NCI-H2196 (cell line): ENCODE results near the gene DHCR24.
A peak's percentile ranks its signal among the peaks of the same experiment; 100 is the strongest.

Experiments used
- DNase-seq: peaks from one replicate; lab custom pipeline; 2025; ENCODE audit not compliant: unreplicated experiment; lab: John Stamatoyannopoulos, UW

DHCR24 gene

DNA sequence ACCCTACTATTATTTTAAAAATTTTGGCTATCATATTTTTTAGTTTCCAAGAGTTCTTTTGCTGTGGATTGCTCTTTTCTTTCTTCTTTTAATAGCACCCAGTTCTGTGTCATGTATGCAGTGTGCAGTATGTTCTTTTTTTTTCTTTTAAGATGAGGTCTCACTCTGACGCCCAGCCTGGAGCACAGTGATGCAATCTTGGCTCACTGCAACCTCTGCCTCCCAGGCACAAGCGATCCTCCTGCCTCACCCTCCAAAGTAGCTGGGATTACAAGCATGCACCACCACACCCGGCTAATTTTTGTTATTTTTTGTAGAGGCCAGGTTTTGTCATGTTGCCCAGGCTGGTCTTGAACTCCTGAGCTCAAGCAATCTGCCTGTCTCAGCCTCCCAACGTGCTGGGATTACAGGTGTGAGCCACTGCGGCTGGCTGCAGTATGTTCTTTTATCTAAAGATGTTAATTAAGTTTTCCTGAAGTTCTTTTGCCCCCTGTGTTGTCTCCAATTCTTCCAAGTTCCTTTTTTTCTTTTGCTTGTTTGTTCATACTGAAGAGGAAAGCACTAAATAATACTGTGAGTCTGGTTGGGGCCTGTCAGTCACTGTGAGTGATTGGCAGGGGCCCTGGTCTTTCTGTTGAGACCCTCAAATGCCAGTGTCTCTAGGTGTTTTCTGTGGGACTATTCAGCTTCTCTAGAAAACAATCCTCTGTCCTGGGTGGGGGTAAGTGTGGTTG is 68.4 kb downstream of the DHCR24 start:
- no peak for DNase-seq

DNA sequence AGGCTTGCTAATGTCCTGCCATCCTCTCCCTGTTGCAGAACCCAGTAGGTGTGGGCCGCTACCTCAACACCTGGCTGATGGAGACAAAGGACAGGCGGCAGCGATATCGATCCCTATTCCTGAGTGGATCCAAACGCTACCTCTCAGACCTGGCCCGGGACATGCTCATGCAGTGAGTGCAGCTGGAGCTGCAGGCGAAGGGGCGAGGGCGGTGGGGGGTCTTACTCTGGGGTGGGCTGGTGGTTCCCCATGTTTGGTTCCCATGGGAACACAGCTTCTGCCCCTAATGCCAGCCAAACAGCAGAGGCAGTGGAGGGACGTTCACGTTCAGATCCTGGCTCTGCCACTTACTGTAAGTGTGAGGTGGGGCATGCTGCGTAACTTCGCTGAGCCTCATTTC is 70.0 kb downstream of the DHCR24 start:
- DNase-seq = no peak

DNA sequence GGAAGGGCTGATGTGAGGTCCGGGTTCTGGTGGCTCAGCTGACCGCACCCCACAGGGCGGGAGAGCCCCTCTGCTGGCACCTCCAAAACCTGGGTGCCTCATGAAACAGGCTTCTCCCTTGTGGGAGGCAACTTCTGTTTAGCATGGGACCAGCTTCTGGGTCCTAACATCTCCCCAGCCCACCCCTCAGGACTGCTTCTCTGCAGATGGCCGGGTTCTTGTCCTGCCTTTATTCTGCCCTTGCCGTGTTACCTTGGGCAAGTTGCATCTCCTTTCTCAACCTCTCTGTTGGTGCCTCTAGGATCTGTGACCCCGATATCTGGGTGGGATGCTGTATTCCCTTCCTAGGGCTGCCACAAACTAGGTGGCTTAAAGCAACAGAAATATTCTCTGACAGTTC is 70.9 kb downstream of the DHCR24 start:
- no peak for DNase-seq

DNA sequence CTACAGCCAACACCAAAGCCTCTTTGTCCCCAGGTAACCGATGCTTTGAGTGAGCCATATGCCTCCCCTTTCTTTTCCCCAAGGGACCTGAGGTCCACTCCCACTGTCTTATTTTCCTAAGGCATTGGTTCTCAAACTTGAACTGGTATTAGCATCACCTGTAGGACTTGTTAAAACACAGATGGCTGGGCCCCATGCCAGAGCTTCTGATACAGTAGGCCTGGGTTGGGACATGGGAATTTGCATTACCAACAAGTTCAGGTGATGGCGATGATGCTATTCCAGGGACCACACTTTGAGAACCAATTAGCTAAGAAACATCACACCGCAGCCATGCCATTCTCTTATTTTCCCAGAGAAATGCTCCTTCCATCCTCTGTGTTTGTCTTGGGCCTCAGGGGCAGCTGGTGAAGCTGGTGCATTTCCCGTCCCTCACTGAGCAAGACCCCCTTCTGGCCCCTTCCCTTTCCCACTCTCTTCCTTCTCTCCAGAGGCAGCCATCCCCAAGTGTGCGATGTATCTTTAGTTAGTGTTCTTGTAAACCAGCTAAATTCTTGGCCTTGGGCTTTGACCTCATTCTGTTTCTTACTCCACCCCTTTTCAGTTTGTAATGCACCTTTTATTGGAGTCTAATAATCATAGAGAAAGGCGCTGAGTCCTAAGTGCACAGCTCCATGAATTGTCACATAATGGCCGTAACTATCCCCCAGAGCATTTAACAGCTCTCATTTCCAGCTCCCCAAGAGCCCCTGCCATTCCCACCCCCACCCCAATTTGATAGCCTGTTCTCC is 71.7 kb downstream of the DHCR24 start:
- no peak for DNase-seq

DNA sequence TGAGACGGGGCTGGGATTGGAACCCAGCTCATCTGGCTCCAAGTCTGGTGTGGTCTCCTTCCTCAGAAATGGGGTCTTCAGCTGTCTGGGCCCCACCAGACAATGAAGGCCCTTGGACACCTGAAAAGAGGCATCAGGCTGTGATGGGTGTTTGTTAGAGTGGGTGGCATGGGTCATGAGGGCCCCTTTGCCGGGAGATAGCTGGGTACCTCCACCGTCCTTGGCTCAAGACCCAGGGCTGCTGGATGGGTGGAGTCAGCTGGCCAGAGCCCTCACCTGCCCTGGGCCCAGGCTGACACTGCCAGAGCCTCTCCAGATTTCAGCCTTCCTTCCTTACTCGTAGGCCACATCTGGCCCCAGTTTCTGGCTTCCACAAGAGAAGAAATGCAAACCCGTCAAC is 72.4 kb downstream of the DHCR24 start:
- no peak for DNase-seq

DNA sequence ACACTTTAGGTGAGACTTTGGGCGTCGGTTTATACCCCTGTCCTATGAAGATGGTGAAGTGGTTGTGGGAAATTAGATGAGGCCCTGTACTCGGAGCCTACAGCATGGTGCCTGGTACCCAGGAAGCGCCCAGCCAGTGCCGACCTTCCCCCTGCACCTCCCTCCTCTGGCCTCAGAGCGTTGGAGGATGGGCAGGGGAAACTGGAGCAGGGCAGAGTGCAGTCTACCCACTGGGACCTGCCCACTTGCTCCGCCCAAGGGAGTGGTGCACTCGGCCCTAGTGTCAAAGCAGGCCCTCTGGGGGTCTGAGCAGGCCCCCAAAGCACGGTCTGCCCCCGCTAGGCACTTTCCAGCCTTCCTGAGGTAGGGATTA is 72.9 kb downstream of the DHCR24 start:
- DNase-seq = no peak

DNA sequence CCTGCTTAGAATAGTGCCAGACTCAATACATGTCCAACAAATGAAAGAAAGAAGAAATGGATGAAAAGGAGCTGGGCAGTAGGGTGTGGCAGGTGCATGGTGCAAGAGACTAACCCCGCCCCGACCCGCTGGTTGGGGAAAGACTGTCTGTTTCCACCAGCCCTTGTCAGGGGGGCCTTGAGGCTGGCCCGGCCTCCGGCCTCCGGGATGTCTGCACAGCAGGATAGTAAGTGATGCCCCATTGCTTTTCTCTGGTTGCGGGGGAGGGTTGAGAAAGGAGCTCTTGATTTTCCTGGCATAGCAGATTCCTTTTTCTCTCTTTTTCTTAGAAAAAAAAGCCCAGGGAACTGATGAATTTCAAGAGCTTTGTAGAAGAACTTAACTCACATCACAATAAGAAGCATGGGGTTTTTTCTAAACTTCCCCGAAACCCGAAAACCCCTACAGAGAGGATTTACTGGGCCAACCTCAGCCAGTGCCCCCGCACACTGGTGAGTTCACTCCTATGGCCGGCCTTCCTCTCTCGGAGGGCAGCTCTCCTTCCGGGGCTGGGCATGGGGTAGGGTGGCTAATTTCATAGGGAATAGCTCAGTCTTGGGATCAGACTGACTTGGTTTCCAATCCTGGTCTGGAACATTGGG is 73.4 kb downstream of the DHCR24 start:
- no peak for DNase-seq

DNA sequence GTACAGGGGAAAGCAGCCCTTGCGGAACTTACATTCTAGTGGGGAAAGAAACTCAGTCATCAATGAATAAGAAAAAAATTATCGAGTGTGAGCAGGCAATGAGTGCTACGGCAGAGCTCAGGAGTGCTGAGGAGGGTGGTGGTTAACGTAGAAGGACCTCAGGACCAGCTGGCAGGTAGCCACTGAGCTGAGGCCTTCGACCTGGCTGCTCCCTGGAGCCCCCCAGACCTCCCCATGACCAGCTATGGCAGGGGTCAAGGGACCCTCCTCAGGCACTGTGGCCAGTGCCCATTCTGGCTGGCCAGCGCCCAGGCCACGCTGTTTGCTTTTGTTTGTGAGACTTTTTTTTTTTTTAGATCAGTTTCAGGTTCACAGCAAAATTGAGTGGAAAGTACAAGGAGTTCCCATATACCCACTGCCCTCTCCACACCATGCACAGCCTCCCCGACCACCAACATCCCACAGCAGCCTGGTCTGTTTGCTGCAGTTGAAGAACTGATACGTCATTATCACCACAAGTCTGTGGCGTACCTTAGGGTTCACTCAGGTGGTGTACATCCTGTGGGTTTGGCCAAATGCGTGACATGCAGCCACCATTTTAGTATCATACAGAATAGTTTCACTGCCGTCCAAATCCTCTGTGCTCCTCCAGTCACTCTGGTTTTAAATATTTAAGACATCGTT is 74.1 kb downstream of the DHCR24 start:
- DNase-seq = no peak

DNA sequence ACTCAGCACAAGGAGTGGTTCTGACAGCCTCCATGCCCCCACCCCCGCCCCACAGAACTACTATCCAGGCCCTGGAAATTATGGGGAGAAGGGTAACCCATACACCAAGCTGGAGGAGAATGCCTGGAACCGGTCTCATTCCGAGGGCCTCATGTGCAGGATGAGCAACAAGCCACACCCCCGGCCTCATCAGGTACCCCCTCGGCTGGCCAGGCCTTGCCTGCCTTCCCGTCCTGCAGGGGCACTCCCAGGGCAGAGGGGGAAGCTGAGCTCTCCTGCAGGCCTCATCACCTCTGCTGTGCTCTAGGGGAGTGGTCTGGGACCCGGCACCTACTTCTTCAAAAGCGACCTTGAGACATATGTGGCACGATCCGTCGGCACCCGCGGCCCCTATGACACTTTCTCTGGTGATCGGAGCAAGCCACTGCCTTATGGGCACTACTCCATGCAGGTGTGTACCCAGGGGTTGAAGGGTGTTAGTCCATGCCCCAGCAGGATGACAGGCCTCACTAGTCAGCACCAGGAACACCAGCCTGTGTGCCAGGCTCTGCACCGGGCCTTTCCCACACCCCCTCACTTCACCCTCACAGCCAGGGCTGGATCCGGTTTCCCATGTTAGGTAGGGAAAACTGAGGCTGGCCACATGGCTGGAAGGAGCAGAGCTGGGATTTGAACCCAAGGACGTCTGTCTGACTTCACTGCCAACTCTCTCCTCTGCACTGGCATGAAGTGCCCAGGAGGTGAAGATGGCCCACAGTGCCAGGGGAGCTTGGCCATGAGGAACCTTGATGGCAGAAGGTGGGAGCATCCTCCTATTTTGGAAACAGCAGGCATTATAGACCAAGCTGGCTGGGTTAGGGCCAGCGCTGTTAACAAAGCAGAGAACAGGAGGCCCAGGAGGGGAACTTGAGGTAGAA is 75.0 kb downstream of the DHCR24 start:
- DNase-seq = no peak

DNA sequence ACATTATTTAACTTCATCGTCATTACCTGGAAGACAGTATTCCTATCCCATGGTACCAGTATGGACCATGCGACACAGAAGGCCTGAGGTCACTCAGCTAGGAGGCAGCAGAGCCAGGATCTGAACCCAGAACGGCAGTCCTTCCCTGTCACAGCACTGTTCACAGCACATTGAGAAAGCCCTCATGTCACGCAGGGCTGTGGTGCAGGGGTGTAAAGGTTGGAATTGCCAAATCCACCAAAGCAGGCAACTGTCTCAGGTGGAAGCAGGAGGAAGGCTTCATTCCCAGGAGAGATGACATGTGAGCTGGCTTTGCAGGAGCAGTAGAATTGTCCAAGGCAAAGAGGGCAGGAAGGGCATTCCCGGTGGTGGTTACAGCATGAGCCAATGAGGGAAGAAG is 75.9 kb downstream of the DHCR24 start:
- DNase-seq = no peak

DNA sequence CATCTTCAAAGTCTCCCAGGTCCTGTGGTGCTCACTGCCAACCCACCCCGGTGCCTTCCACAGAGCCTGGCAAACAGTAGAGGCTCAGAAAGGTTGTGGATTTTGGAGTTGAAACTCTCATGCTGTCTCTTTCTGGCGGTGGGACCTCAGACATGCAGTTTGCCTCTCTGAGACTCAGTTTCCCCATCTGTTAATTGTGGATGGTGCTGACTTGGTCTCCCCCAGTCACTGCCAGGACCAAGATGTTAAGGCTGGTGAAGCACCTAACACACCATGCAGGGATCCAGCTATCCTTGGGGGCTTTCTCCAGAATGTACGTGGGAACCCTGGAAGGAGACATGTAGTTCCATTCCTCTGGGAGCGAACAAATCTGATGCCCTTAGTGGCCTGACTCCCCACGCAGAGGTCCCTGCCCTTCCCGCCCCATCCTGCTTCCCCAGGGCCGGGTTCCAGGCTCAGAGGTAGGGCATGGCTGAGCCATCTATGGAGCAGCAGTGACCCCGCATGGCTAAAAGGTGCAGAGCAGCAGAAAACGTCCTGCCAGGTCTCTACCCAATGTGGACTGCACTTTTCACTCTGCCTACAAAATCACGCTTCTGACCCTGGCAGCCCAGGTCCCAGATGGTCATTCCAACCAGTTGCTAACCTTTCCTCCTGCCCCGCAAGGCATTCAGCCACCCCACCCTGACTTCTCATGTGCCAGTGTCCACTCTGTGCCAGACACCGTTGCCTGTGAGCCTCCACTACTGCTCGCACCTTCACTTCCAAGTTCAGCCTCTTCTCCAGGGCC is 76.6 kb downstream of the DHCR24 start:
- DNase-seq = peak; percentile 67

DNA sequence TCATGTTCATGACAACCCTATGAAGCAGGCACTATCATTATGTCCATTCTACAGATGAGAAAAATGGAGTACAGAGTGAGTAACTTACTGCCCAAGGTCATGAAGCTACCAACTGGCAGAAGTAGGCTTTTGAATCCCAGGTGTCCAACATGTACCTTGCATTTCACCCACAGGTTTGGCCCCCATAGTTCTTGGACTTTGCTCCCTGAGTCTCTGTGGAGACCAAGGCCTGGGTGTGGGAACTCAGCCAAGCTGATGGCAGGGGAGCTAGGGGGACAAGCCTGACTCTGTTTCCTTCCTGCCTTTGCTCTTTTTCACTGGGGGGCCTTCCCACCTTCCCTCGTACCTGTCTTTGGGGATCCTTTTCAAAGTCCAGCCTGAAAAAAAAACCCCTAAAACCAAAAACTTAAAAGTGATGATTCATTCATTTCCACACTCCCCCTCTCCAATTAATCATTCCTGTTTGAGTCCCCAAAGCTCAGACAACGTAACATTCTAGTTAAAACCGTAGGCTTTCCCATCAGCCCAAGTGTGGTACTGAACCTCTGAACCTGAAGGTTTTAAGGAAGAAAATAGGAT is 77.4 kb downstream of the DHCR24 start:
- DNase-seq = no peak

DNA sequence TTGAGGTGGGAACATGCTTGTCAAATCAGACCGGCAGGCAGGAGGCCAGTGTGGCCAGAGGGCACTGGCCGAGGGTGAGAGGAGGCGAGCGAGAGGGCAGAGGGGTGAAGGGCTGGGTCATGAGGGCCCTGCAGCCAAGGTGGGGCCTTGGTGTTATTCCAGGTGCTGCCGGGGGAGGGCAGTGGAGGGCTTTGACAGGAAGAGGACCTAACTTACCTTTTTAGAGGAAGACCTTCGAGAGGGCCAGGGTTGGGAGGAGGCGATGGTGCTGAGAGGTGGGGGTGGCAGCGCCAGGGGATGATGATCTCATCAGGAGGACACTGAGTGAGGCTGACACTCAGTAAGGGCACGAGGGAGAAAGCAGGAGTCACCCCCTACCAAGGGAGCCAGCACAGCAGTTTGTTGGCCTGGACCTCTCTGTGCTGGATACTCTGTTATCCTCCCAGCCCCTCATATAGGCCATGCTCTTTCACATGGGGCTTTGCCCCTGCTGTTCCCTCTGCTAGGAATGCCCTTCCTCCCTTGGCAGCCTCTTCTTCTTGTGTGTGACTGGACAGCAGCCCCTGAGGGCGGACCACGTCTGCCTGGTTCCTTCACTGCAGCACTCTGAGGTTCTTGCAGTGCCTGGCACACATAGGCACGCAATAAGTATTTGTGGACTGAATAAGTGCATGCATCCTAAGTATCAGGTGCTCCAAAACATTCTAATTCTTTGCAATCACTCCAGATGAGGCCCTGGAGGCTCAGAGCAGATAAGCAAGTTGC is 78.4 kb downstream of the DHCR24 start:
- no peak for DNase-seq

DNA sequence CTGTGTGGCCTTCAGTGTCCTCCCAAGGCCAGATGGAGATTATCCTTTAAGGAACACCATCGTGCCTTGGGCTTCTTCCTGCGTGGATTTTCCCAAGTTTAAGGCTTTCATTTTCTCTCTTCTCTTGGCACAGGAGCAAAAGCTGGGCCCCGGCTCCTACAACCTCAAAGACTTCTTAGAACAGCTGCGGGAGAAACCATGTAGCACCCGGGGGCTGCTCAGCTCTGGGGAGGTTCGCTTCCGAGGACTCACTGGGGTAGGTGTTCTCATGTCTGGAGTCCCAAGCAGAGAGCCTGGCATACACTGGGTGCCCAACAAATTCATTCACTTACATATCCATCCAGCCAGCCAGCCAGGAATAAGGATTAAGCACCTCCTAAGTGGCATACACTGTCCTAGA is 79.2 kb downstream of the DHCR24 start:
- DNase-seq = no peak

DNA sequence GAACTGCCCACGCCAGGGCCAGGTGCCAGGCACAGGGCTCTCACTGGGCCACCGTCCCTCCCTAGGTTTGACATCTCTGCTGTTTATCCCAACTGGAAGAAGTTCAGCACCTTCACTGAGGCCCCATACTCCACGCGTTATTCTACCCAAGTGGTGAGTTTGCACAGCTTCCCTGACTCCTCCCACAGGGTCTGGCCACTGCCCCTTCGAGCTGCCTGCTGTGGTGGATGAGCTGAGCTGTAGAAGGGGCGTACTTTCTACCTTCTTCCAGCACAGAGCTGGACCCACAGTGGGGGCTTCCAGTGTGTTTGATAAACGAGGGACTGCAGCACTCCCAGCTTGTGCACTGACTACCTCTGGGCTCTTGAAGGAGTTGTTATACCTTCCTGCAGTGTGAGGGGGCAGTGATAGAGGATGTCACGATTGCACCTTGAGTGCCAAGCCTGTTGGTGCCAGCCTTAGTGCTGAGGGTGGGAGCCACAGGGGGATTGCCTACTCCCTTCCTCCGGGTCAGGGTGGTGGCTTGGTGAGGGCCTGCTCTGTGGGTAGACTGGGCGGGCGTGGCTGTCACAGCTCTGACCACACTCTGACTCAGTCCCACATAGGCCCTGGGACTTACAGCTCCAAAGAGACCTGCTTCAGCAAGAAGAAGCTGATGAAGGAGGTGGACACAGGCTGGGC is 79.9 kb downstream of the DHCR24 start:
- no peak for DNase-seq

DNA sequence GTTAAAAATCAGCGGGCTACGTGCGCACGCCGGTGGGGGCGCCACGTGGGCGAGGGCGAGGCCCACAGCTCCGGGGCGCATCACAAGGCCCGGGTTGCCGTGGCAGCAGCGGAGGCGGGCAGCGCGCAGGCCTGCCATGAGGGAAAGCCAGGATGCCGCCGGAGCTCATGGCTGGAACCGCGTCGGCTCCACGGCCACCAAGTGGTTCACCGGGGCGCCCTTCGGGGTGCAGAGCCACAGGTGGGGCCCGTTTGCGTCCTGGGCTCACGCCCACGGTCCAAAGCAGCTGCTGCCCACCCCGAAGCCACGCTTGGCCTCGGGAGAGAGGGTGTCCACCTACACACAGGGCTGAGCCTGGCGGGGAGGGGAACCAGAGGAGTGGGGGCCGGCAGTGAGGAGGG is 81.0 kb downstream of the DHCR24 start:
- DNase-seq = no peak

DNA sequence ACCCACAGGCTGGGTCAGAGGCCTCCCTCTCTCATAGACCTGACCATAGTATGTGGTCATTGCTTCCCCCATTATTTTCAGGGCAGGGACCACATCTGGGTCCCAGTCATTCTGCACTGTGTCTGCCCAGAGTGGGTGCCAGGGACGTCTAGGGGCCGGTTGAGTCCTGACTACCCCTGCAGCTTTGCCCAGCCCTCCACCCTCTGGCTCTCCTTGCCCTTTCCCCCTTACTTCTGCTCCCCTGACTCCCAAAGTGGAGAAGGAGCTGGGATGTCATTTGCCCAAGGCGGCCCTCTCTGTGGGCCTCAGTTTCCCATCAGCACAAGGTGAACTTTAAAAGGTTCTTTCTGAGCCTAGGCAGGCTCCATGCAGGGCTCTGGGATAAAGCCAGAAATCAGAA is 81.5 kb downstream of the DHCR24 start:
- DNase-seq = no peak

DNA sequence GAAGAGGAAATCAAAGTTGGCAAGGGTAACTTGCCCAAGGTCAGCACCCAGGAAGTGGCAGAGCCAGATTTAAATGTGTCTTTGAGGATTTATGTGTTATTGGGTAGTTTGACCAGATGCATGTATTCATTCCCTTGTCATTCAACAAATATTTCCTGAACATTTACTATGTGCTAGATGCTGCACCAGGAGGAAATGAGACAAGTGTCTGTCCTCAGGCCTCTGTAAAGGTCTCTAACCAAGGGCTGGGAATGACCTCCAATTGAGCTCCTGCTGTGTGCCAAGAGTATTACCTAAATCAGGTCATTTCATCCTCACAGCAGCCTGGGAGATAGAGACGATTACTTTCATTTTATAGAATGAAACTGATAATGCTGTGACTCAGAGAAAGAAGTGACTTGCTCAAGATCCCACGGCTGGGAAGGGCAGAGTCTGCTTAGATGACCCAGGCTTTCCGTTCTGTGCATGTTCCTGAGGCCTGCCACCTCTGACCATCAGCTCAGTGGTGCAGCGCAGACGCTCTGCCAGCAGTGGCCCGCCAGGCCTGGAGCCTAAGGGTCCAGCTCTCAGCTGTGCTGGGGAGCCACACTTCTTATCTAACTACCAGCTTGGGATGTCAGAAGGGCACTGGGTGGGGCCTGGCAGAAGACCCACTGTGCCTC is 82.4 kb downstream of the DHCR24 start:
- DNase-seq = no peak
